Spleen (tissue), 11 donors: ENCODE data around the gene CORO6. TPM values are rescaled to one million over a fixed set of nuclear protein-coding genes. Genes with fewer than 3 reads are reported as not detected.

Experiments
- DNase-seq: peaks from one replicate; pipeline ENCODE4 v3.0.0-alpha.2; 2020
- H3K27ac ChIP-seq, 8 donors: fragments of 200-600 bp; sonication (generic) in 7 of 8; 1 replicate in 4 of 8; 2 replicates in 4 of 8; pipeline versions ENCODE4 v1.5.0 to v1.8.0; 2016 to 2021; ENCODE audit warnings: inconsistent platforms in 4 of 8, mild to moderate bottlenecking in 4 of 8, moderate library complexity in 1 of 8
- H3K27me3 ChIP-seq, 7 donors: fragments of 200-600 bp; sonication (generic) in 6 of 7; replicated peaks in 1 of 7; 1 replicate in 4 of 7; 2 replicates in 3 of 7; pipeline versions ENCODE4 v1.5.0 to v1.8.0; 2016 to 2021; ENCODE audit warnings: inconsistent platforms in 3 of 7, mild to moderate bottlenecking in 1 of 7
- H3K36me3 ChIP-seq, 6 donors: fragments of 200-600 bp; sonication (generic) in 5 of 6; 1 replicate in 4 of 6; 2 replicates in 2 of 6; pipeline versions ENCODE4 v1.5.0 to v1.8.0; 2016 to 2021; ENCODE audit warnings: inconsistent platforms in 2 of 6
- H3K4me1 ChIP-seq, 6 donors: fragments of 200-600 bp; sonication (generic) in 5 of 6; 1 replicate in 3 of 6; 2 replicates in 3 of 6; pipeline versions ENCODE4 v1.5.0 to v1.8.0; 2016 to 2021; ENCODE audit warnings: inconsistent platforms in 3 of 6
- H3K4me3 ChIP-seq, 8 donors: fragments of 200-600 bp; sonication (generic) in 7 of 8; 1 replicate in 4 of 8; 2 replicates in 4 of 8; pipeline versions ENCODE4 v1.5.0 to v1.8.0; 2016 to 2021; ENCODE audit warnings: inconsistent platforms in 4 of 8, mild to moderate bottlenecking in 4 of 8, moderate library complexity in 2 of 8
- H3K9me3 ChIP-seq, 8 donors: fragments of 200-600 bp; sonication (generic) in 7 of 8; 1 replicate in 4 of 8; 2 replicates in 4 of 8; pipeline versions ENCODE4 v1.5.0 to v1.8.0; 2016 to 2021; ENCODE audit warnings: inconsistent platforms in 4 of 8
- CTCF ChIP-seq, 11 experiments: fragments of 200-600 bp in 7 of 11; fragments of 450-650 bp in 4 of 11; sonication (generic) in 4 of 11; IDR thresholded peaks in 8 of 11; conservative IDR thresholded peaks in 3 of 11; 1 replicate in 7 of 11; 2 replicates in 4 of 11; pipeline versions ENCODE4 v1.4.0 to v1.8.0; 2016 to 2021; ENCODE audit warnings: antibody characterized with exemption in 11 of 11, inconsistent platforms in 4 of 11, mild to moderate bottlenecking in 1 of 11
- POLR2A ChIP-seq, 3 donors: fragments of 450-650 bp; IDR thresholded peaks; one replicate each; pipeline ENCODE4 v1.5.1; 2017; ENCODE audit warnings: antibody characterized with exemption in 3 of 3, mild to moderate bottlenecking in 1 of 3
- POLR2AphosphoS5 ChIP-seq, 3 donors: sonication (generic); formaldehyde crosslinking; IDR thresholded peaks; one replicate each; pipeline ENCODE4 v1.5.1; 2017; ENCODE audit warnings: antibody characterized with exemption in 3 of 3
- WGBS, 5 donors: extraction: QIAGEN DNeasy Blood & Tissue Kit in 3 of 5; methylation state at CpG; one replicate each; pipeline versions ENCODE4 v1.1.5 to v1.1.7; 2013 to 2018; 5-methylcytosine and 5-hydroxymethylcytosine counted together
- intact Hi-C: fragments of 100-400 bp; cut with DNase I; formaldehyde crosslinking; loops from one replicate; pipeline ENCODE4 v1.15.0; 2023; ENCODE audit warnings: low total_unique reads
- polyA plus RNA-seq, 3 donors: library from polyadenylated mRNA; stranded (reverse); fragments of 200-250 nt; gene quantifications; one replicate each; pipeline ENCODE4 v1.2.1, GENCODE V29; 2013
- total RNA-seq, 7 donors: library from RNA; depleted of rRNA in 3 of 7; stranded (reverse); fragments of >200 nt in 3 of 7; fragmentation: NEBNext Ultra II Directional in 4 of 7; extraction: Animal tissue kit (Norgen Biotek cat#: 25700) in 4 of 7; gene quantifications; one replicate each; pipeline versions ENCODE4 v1.1.0 to v1.2.1, GENCODE V29; 2016 to 2021
- donor health status: healthy with polysubstance abuse.
- donor health status: DM: no; HTN: no; CAD: no; lungs with moderate emphysema.
- donor health status: DM: no; HTN: no; CAD: no.
- donor health status: Bipolar disorder and iron deficiency.
- donor health status: healthy.
- donor health status: DM: no; HTN: no; CAD: no.
- donor health status: DM: yes; HTN: yes; CAD: no.

CORO6 gene
- total and polyA plus RNA-seq, 10 donors: 0.81 to 5.1 (median 3.5) TPM

- intact Hi-C loops: no loop called here
- H3K27ac ChIP-seq: peak overlapping the region in 6 of 8 donors; percentile 27 to 88 (median 76)
- no peaks in the 10 kb centered on the region for H3K27me3 ChIP-seq
- H3K4me3 ChIP-seq: no peak overlapping the region
- H3K36me3 ChIP-seq: peaks cover 0 to 49% (median 29%) of the 10 kb centered on the region in 6 donors
- 80 to 90% (median 88%) methylated on average over 11 to 16 of the region's 16 CpGs for WGBS, 5 donors
- no peaks in the 10 kb centered on the region for H3K9me3 ChIP-seq
- no peak for TF ChIP-seq POLR2A (IDR thresholded peaks at IDR 0.05)
- no peak for TF ChIP-seq CTCF (IDR thresholded peaks at IDR 0.05 in 8 of 11, conservative IDR thresholded peaks at IDR 0.05 in 3 of 11)
- TF ChIP-seq POLR2AphosphoS5 (IDR thresholded peaks at IDR 0.05): no peak
- peaks cover 43 to 72% (median 57%) of the 10 kb centered on the region in 6 donors for H3K4me1 ChIP-seq
- DNase-seq: no peak
These were observed 39.1 kb downstream of the CORO6 start for GRCh38 chr17:29583324-29584248.

- Histone ChIP-seq H3K36me3 (peaks cover 0 to 57% (median 37%) of the 10 kb centered on the region in 6 donors), H3K27me3 (no peaks in the 10 kb centered on the region), H3K4me1 (peaks cover 35 to 68% (median 49%) of the 10 kb centered on the region in 6 donors), H3K9me3 (no peaks in the 10 kb centered on the region), H3K27ac (no peak overlapping the region), H3K4me3 (no peak overlapping the region)
- DNase-seq: no peak
- 91 to 97% (median 94%) methylated on average over 12 to 13 of the region's 13 CpGs for WGBS, 5 donors
- TF ChIP-seq POLR2AphosphoS5 (IDR thresholded peaks at IDR 0.05) (no peak), POLR2A (IDR thresholded peaks at IDR 0.05) (no peak), CTCF (IDR thresholded peaks at IDR 0.05 in 8 of 11, conservative IDR thresholded peaks at IDR 0.05 in 3 of 11) (no peak)
- intact Hi-C loops: no loop called here
These were observed 39.9 kb downstream of the CORO6 start for GRCh38 chr17:29582772-29583171.

- intact Hi-C loops: no loop called here
- 82 to 94% (median 89%) methylated on average over 10 of the region's 10 CpGs for WGBS, 5 donors
- no peak overlapping the region for H3K27ac ChIP-seq
- no peaks in the 10 kb centered on the region for H3K27me3 ChIP-seq
- peaks cover 0 to 62% (median 42%) of the 10 kb centered on the region in 6 donors for H3K36me3 ChIP-seq
- peak; percentile 64 for DNase-seq
- H3K9me3 ChIP-seq: no peaks in the 10 kb centered on the region
- no peak overlapping the region for H3K4me3 ChIP-seq
- H3K4me1 ChIP-seq: peaks cover 31 to 68% (median 47%) of the 10 kb centered on the region in 6 donors
- TF ChIP-seq POLR2A (IDR thresholded peaks at IDR 0.05): no peak
- TF ChIP-seq CTCF (IDR thresholded peaks at IDR 0.05 in 8 of 11, conservative IDR thresholded peaks at IDR 0.05 in 3 of 11): no peak
These were observed 40.4 kb downstream of the CORO6 start for GRCh38 chr17:29582254-29582765.
